Astrocyte (in vitro differentiated cells and primary cell): ENCODE results near the gene ZSCAN30.

ENCODE experiments used
- CTCF ChIP-seq: IDR thresholded peaks from 2 replicates; pipeline ENCODE4 v1.5.1; 2011; ENCODE audit warnings: low read depth, mild to moderate bottlenecking, inconsistent platforms, low read length, moderate library complexity; ENCODE audit not compliant: insufficient read depth
- EZH2 ChIP-seq: IDR thresholded peaks from 2 replicates; pipeline ENCODE4 v1.6.1; 2012; ENCODE audit warnings: mild to moderate bottlenecking, low read length, inconsistent platforms; ENCODE audit not compliant: insufficient read depth

- TF ChIP-seq CTCF, result no peak
- no peak for TF ChIP-seq EZH2
These were observed 38.8 kb upstream of the ZSCAN30 start for GRCh38 chr18:35328868-35329267.
